GM18499 (cell line): ENCODE results near the gene CALY.
"Not testable (repeated sequence)": the region's sequence is repeated elsewhere in the genome, so short reads cannot be mapped to it uniquely, and the experiment has no call there.

Experiments
- ATAC-seq: cut with Tn5 transposase; IDR thresholded peaks from one replicate; pipeline ENCODE4 v1.9.1; 2021; ENCODE audit warnings: moderate number of reproducible peaks; ENCODE audit not compliant: insufficient read depth, unreplicated experiment

CALY gene

GRCh38 chr10:133334503-133335245 lies 2.0 kb downstream of the CALY start:
- no peak for ATAC-seq

DNA sequence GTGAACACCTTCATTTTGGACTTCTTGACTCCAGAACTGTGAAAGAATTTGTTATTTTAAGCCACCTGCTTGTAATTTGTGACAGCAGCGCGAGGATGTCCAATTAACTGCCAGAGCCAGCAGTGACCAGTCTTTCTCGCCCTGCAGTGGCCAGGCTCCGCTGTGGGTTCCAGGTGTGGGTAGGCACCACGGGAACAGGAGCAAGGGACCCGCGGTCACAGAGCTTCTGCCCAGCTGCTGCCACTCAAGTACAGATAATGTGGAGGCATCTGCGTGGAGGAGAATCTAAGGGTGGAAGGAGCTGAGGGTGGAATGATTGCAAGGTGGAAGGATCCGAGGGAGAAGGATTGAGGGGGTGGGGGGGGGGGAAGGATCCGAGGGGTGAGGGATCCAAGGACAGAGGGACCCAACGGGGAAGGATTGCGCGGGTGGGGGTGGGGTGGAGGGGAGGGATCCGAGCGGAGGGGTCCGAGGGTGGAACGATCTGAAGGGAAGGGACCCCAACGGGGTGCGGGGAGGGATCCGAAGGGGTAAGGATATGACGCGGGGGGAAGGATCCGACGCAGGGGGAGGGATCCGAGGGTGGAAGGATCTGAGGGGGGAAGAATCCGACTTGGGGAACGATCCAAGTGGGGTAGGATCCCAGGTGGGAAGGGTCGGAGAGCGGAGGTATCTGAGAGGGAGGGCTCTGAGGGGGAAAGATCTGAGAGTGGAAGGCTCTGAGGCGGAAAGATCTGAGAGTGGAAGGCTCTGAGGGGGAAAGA lies 3.6 kb downstream of the CALY start:
- ATAC-seq: no peak

DNA sequence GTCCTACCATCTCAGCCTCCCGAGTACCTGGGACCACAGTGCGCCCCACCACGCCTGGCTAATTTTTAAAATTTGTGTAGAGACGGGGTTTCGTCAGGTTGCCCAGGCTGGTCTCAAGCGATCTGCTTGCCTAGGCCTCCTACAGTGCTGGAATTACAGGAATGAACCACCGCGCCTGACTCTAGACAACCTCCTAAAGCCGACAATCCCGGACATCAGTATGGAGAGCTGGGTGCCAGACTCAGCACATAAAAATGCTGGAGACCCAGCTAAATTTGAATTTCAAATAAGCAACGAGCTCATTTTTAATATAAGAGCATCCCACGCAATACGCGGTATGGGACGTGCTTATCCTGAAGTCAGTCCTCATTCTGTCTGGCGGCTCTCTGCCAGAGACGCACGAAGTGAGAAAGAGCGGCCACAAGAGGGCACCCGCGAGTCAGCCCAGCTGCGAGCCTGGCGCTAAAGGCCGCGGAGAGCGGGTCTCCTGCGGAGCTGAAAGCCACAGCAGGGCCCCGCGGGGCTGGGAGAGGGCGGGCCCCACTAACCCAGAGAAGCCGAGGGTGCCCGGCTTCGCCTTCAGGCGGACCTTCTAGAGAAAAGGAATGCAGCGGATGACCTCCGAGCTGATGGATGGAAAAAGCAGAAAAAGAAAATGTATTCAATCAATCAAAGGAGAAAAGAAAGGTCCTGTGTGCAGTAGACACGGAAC lies 7.0 kb downstream of the CALY start:
- peak; percentile 73 for ATAC-seq

DNA sequence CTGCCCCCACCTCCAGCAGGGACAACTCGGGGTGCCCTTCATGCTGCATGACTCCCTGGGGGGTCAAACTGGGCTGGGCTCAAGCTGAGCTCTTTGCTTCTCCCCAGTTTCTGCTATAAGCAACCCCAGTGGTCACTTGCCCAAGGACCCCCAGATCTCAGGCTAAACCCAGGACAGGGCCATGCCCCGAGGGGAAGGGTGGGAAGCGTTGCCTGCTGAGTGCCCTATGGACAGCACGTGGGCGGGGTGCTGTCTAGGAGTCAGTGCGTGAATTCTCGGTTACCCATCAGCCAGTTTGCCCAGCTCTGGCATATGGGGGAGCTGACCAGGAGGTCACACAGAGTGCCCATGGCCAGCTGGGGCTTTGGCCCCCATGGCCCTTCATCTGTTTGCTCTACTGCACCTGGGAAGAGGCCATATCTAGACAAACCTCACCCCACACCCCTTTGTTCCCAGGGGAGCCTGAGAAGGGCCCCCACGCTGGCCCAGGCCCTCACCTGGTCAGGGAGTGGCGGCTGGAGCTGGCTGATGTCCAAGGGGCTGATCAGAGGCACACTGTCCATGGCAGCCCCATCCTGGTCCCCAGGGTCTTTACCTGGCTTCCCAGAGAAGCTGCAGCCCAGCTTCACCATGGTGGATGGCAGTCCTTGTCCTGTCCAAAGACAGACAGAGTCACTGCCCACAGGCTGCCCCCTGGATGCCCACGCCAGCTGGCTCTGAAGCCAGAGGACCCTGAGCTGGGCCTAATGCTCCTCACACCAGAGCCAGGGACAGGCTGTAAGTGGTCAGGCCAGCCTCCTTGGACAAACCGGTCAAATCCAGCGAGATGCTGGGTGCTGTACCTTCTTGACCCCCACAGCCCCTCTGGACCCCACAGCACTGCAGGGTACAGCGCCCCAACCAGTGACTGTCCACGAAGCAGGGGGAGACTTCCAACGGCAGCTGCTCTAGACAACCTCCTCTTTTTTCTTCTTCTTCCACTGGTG lies 8.0 kb downstream of the CALY start:
- no peak for ATAC-seq

DNA sequence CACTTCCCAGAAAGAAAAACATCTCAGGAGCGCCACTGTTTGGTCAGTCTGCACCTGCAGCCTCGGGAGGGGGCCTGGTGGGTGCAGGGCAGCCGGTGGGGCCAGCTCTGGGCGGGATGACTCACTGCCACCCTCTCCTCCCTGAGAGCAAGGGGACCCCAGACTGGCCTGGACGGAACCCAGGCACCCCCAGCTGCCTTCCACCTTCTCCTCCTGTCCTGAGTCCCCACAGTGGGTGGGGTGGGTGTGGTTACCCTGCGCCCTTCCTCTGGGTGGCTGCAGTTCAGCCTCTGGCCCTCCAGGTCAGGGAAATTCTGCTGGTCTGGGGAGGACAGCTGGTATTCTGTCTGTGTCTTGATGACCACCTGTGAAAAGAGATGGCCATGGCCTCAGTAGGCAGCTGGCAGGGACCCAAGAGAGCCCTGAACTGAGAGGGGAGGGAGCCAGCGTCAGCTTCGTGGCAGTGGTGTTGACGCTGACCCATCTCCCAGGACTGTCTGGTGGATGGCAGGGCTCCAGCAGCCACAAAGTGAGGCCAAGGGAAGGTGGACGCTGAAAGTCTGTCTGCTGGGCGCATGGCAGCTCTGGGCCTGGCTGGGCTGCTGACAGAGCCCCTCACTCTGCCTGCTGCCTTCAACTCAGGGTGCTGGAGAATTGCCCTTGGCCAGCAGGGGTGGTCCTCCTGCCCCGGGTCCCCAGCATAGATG lies 8.9 kb downstream of the CALY start:
- no peak for ATAC-seq

DNA sequence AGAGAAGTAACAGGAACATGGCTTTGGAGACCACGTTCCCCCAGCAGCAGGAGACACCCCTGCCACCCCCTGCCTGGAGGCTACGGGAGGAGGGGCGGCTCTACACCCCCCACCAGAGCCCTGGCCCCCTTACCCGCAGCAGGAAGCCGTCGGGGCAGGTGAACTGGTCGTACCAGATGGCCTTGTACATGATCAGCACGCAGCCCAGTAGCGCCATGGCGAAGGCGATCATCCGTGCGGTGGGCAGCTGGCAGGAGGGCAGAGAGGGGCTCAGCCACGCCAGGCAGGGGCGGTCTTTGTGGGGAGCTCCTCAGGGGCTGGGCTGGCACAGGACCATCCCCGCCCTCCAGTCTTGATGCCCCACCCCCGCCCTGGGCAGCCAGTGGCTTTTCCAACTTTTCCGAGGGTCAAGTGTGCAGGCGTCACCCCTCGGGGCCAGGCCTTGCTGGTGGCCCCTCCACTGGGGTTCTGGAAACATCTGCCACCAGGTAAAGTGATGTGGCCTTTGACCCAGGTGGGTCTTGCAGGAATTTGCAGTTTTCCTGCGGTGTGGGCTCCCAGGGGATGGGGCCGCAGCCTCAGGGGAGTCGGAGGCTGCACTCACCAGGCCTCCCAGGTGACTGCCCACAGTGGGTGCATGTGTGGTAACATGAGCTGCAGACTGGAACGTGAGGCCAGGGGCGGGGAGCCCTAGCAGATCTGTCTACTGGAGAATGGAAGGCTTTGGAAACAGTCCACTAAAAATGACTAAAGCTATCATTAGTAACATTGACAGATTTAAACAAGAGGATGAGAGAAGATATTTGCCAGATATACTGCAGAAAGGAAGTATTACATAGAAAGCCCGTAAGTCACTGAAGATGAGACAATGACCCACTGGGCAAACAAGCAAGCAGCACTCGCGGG lies 9.7 kb downstream of the CALY start:
- ATAC-seq: no peak

- no peak for ATAC-seq
Observed at GRCh38 chr10:133326223-133326551, 10.5 kb downstream of the CALY start.

GRCh38 chr10:133325440-133326222 lies 11.1 kb downstream of the CALY start:
- no peak for ATAC-seq

- no peak for ATAC-seq
Observed at GRCh38 chr10:133324857-133325260, 11.8 kb downstream of the CALY start.

- no peak for ATAC-seq
Observed at GRCh38 chr10:133324198-133324792, 12.4 kb downstream of the CALY start.

DNA sequence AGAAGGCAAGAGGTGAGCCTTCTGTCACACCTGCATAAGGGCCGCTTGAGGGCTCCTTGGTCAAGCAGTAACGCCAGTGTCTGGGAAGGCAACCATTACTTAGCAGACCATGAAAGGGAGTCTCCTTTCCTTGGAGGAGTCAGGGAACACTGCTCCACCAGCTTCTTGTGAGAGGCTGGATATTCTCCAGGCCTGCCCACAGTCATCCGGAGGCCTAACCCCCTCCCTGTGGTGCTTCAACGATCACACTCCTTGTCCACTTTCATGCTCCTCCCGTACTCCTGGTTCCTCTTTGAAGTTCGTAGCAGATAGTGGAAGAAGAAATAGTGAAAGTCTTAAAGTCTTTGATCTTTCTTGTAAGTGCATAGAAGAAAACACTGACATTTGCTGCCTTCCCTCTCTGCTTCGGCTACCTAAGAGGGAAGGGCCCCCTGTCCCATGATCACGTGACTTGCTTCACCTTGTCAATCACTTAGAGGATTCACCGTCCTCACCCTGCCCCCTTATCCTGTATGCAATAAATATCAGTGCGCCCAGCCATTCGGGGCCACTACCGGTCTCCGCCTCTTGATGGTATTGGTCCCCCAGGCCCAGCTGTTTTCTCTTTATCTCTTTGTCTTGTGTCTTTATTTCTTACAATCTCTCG lies 14.5 kb downstream of the CALY start:
- not testable (repeated sequence) for ATAC-seq

DNA sequence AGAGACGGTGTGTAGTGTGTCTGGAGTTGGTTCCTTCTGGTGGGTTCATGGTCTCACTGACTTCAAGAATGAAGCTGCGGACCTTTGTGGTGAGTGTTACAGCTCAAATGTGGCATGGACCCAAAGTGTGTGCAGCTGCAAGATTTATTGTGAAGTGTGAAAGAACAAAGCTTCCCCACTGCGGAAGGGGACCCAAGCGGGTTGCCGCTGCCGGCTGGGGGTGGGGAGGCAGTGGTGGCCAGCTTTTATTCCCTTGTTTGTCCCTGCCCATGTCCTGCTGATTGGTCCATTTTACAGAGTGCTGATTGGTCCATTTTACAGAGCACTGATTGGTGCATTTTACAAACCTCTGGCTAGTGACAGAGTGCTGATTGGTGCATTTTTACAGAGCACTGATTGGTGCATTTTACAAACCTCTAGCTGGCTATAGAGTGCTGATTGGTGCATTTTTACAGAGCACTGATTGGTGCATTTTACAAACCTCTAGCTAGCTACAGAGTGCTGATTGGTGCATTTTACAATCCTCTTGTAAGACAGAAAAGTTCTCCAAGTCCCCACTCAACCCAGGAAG lies 15.8 kb downstream of the CALY start:
- ATAC-seq: not testable (repeated sequence)

DNA sequence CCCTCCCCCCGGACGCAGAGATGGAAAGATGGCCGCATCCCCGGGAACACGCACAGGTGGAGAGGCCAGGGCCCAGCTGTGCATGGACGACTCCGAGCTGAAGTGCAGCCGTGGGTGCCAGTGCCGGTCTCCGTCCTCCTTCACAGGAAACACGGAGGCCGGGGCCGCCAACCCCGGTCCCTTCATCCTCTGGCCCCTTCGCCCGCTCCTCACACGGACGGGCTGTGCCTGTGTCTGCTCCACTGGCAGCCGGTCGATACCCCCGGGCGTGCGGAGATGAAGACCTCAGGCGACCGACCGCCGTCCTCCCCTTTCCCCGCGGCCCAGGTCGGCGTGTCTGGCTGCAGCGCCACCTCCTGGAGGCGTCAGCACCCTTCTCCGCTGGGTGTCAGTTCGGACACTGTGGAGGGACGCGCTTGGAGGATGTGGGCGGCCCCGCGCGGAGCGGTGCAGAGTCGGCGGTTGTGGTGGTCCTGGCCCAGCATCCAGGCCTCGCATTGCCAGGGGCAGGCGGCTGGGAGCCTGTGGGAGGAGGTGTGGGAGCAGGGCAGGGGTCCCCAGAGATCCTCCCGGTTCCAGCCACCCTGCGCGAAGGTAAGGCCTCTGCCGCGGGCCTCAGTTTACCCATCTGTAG lies 18.1 kb downstream of the CALY start:
- ATAC-seq: no peak

- ATAC-seq: no peak
Observed at GRCh38 chr10:133316732-133317131, 20.0 kb downstream of the CALY start.

- no peak for ATAC-seq
Observed at GRCh38 chr10:133316266-133316665, 20.4 kb downstream of the CALY start.

DNA sequence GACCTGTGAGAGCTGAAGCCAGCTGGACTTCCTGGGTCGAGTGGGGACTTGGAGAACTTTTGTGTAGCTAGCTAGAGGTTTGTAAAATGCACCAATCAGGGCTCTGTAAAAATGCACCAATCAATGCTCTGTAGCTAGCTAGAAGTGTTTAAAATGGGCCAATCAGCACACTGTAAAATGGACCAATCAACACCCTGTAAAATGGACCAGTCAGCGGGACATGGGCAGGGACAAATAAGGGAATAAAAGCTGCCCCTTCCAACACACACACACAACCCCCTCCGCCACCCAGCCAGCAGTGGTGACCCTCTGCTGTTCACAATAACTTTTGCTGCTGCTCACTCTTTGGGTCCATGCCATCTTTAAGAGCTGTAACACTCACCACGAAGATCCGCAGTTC lies 20.8 kb downstream of the CALY start:
- no peak for ATAC-seq
